IPS-NIHi7 (cell line): ENCODE data around the gene SLC13A4.
"Not testable (repeated sequence)": the region's sequence is repeated elsewhere in the genome, so short reads cannot be mapped to it uniquely, and the experiment has no call there.

ENCODE experiments used
- DNase-seq: peaks from one replicate; pipeline ENCODE4 v3.0.0; 2012; ENCODE audit warnings: mixed read lengths; ENCODE audit errors: extremely low spot score

SLC13A4 gene

GRCh38 chr7:135748770-135749169 lies 20.8 kb upstream of the SLC13A4 start, which contains the start of gene FAM180A:
FAM180A (minus strand) TSS chr7:135748813; CDS start chr7:135748580, 233 bp downstream.
- no peak for DNase-seq

GRCh38 chr7:135747366-135747765 lies 19.4 kb upstream of the SLC13A4 start:
- no peak for DNase-seq

GRCh38 chr7:135745703-135746312 lies 17.8 kb upstream of the SLC13A4 start:
- DNase-seq, result no peak

- no peak for DNase-seq
These were observed 17.1 kb upstream of the SLC13A4 start for GRCh38 chr7:135744938-135745702.

- no peak for DNase-seq
These were observed 16.1 kb upstream of the SLC13A4 start for GRCh38 chr7:135743907-135744731.

- no peak for DNase-seq
These were observed 14.4 kb upstream of the SLC13A4 start for GRCh38 chr7:135742371-135742770.

GRCh38 chr7:135741905-135742304 lies 13.9 kb upstream of the SLC13A4 start:
- DNase-seq, result no peak

GRCh38 chr7:135740889-135741288 lies 12.9 kb upstream of the SLC13A4 start:
- no peak for DNase-seq

- DNase-seq, result not testable (repeated sequence)
These were observed 9.3 kb upstream of the SLC13A4 start for GRCh38 chr7:135737306-135737647.

GRCh38 chr7:135736586-135737305 lies 8.8 kb upstream of the SLC13A4 start:
- DNase-seq, result no peak

- no peak for DNase-seq
These were observed 6.3 kb upstream of the SLC13A4 start for GRCh38 chr7:135734343-135734689.

- no peak for DNase-seq
These were observed 5.8 kb upstream of the SLC13A4 start for GRCh38 chr7:135733603-135734342.

GRCh38 chr7:135731131-135731530 lies 3.1 kb upstream of the SLC13A4 start:
- no peak for DNase-seq

GRCh38 chr7:135729230-135729629 lies 1.2 kb upstream of the SLC13A4 start:
- DNase-seq, result no peak

- DNase-seq, result no peak
These were observed 894 bp downstream of the SLC13A4 start for GRCh38 chr7:135726911-135727673.

GRCh38 chr7:135726276-135726788 lies 1.7 kb downstream of the SLC13A4 start:
- no peak for DNase-seq

- DNase-seq, result no peak
These were observed 4.6 kb downstream of the SLC13A4 start for GRCh38 chr7:135723411-135723810.

GRCh38 chr7:135721198-135721820 lies 6.7 kb downstream of the SLC13A4 start:
- no peak for DNase-seq

- DNase-seq, result no peak
These were observed 8.3 kb downstream of the SLC13A4 start for GRCh38 chr7:135719688-135720087.
